Ascending aorta (tissue), 2 donors: ENCODE data around the gene HOTAIR. TPM values are rescaled to one million over a fixed set of nuclear protein-coding genes. Genes with fewer than 3 reads are reported as not detected.

Source experiments
- DNase-seq, 2 donors: peaks; one replicate each; pipeline ENCODE4 v3.0.0-alpha.2; 2019; ENCODE audit warnings: low spot score in 2 of 2
- H3K27ac ChIP-seq, 2 donors: fragments of 200-600 bp; sonication (generic); one replicate each; pipeline ENCODE4 v1.5.1; 2016 to 2017; ENCODE audit warnings: mild to moderate bottlenecking in 1 of 2
- H3K27me3 ChIP-seq: fragments of 200-600 bp; sonication (generic); one replicate; pipeline ENCODE4 v1.5.1; 2017
- H3K36me3 ChIP-seq, 2 donors: fragments of 200-600 bp; sonication (generic); one replicate each; pipeline ENCODE4 v1.5.1; 2016
- H3K4me1 ChIP-seq, 2 donors: fragments of 200-600 bp; sonication (generic); one replicate each; pipeline ENCODE4 v1.5.1; 2016 to 2017; ENCODE audit warnings: mild to moderate bottlenecking in 1 of 2
- H3K4me3 ChIP-seq, 2 donors: fragments of 200-600 bp; sonication (generic); one replicate each; pipeline ENCODE4 v1.5.1; 2016 to 2017; ENCODE audit warnings: mild to moderate bottlenecking in 1 of 2
- H3K9me3 ChIP-seq, 2 donors: fragments of 200-600 bp; sonication (generic); one replicate each; pipeline ENCODE4 v1.5.1; 2016
- CTCF ChIP-seq, 3 experiments: fragments of 200-600 bp in 2 of 3; fragments of 450-650 bp in 1 of 3; sonication (generic) in 2 of 3; IDR thresholded peaks; one replicate each; pipeline ENCODE4 v1.5.1; 2016 to 2019; ENCODE audit warnings: antibody characterized with exemption in 3 of 3, mild to moderate bottlenecking in 1 of 3, moderate library complexity in 1 of 3
- intact Hi-C: fragments of 100-400 bp; cut with DNase I; formaldehyde crosslinking; loops from one replicate; pipeline ENCODE4 v1.15.1; 2023
- total RNA-seq: library from RNA; depleted of rRNA; stranded (reverse); fragments of >200 nt; gene quantifications from one replicate; pipeline ENCODE4 v1.1.0, GENCODE V29; 2016

HOTAIR gene
- total RNA-seq, 1 donor from 2014 or later, result not detected

- Histone ChIP-seq H3K27ac (no peak overlapping the region), H3K4me3 (no peak overlapping the region), H3K27me3 (peaks cover 45% of the 10 kb centered on the region), H3K9me3 (no peaks in the 10 kb centered on the region), H3K4me1 (peaks cover 3 to 5% of the 10 kb centered on the region in 2 donors), H3K36me3 (no peaks in the 10 kb centered on the region)
- TF ChIP-seq CTCF (IDR thresholded peaks at IDR 0.05), result no peak
- no peak for DNase-seq
- intact Hi-C loops, result no loop called here
Measured at GRCh38 chr12:53947743-53948142, 27.0 kb downstream of the HOTAIR start.

GRCh38 chr12:53944907-53945847, 29.6 kb downstream of the HOTAIR start:
- DNase-seq, result peak in 1 of 2 donors; percentile 42
- Histone ChIP-seq H3K4me3 (no peak overlapping the region), H3K4me1 (no peaks in the 10 kb centered on the region), H3K27ac (no peak overlapping the region), H3K9me3 (no peaks in the 10 kb centered on the region), H3K27me3 (peaks cover 30% of the 10 kb centered on the region), H3K36me3 (no peaks in the 10 kb centered on the region)
- TF ChIP-seq CTCF (IDR thresholded peaks at IDR 0.05), result no peak
- intact Hi-C loops, result no loop called here

- H3K9me3 ChIP-seq, result no peaks in the 10 kb centered on the region
- H3K36me3 ChIP-seq, result no peaks in the 10 kb centered on the region
- no peak overlapping the region for H3K4me3 ChIP-seq
- TF ChIP-seq CTCF (IDR thresholded peaks at IDR 0.05), result no peak
- H3K4me1 ChIP-seq, result peaks cover 0 to under 1% of the 10 kb centered on the region in 2 donors
- DNase-seq, result no peak
- H3K27me3 ChIP-seq, result peaks cover 35% of the 10 kb centered on the region
- no peak overlapping the region for H3K27ac ChIP-seq
- intact Hi-C loops, result no loop called here
Measured at GRCh38 chr12:53944209-53944608, 30.5 kb downstream of the HOTAIR start.

GRCh38 chr12:53942467-53942997, 32.2 kb downstream of the HOTAIR start:
- intact Hi-C loops, result no loop called here
- TF ChIP-seq CTCF (IDR thresholded peaks at IDR 0.05), result no peak
- DNase-seq, result no peak

GRCh38 chr12:53941750-53942149, 33.0 kb downstream of the HOTAIR start:
- H3K9me3 ChIP-seq, result no peaks in the 10 kb centered on the region
- H3K36me3 ChIP-seq, result no peaks in the 10 kb centered on the region
- H3K4me3 ChIP-seq, result no peak overlapping the region
- no peak overlapping the region for H3K27ac ChIP-seq
- H3K27me3 ChIP-seq, result peaks cover 57% of the 10 kb centered on the region
- no peak for TF ChIP-seq CTCF (IDR thresholded peaks at IDR 0.05)
- no peak for DNase-seq
- H3K4me1 ChIP-seq, result peaks cover 2 to 9% of the 10 kb centered on the region in 2 donors
- intact Hi-C loops, result no loop called here

More at GRCh38 chr12:53942467-53942997, 32.2 kb downstream of the HOTAIR start:
- Histone ChIP-seq H3K4me1 (peaks cover 2 to 9% of the 10 kb centered on the region in 2 donors), H3K9me3 (no peaks in the 10 kb centered on the region), H3K27ac (no peak overlapping the region), H3K36me3 (no peaks in the 10 kb centered on the region), H3K27me3 (peaks cover 49% of the 10 kb centered on the region), H3K4me3 (no peak overlapping the region)
